Skeletal muscle satellite cell (primary cell): ENCODE measurements around the gene SNTG2. TPM values are rescaled to one million over a fixed set of nuclear protein-coding genes. Genes with fewer than 3 reads are reported as not detected.
A peak's percentile ranks its signal among the peaks of the same experiment; 100 is the strongest.
"Not testable (repeated sequence)": the region's sequence is repeated elsewhere in the genome, so short reads cannot be mapped to it uniquely, and the experiment has no call there.

Source experiments
- H3K27me3 ChIP-seq: 2 replicates; pipeline ENCODE4 v1.7.0; 2013; ENCODE audit warnings: low read length; ENCODE audit not compliant: control insufficient read depth, insufficient read depth
- H3K36me3 ChIP-seq: 2 replicates; pipeline ENCODE4 v1.7.0; 2013; ENCODE audit warnings: mild to moderate bottlenecking, control low read depth, low read length; ENCODE audit not compliant: insufficient read depth
- H3K4me1 ChIP-seq: 2 replicates; pipeline ENCODE4 v1.7.0; 2013; ENCODE audit warnings: low read length; ENCODE audit not compliant: control insufficient read depth, insufficient read depth
- H3K4me2 ChIP-seq: 2 replicates; pipeline ENCODE4 v1.7.0; 2013; ENCODE audit warnings: mild to moderate bottlenecking, low read length
- H3K4me3 ChIP-seq: 2 replicates; pipeline ENCODE4 v1.7.0; 2013; ENCODE audit warnings: low read length
- H3K9ac ChIP-seq: 2 replicates; pipeline ENCODE4 v1.7.0; 2013; ENCODE audit warnings: mild to moderate bottlenecking, low read depth, low read length, moderate library complexity
- H3K9me3 ChIP-seq: replicated peaks from 2 replicates; pipeline ENCODE4 v1.7.0; 2013; ENCODE audit warnings: mild to moderate bottlenecking, control low read depth, low read length
- total RNA-seq: library from RNA; depleted of rRNA; stranded (reverse); fragments of >200 nt; gene quantifications from 2 replicates; pipeline ENCODE4 v1.2.3, GENCODE V29; 2012; rRNA removed

The SNTG2 gene
- total RNA-seq = not detected in 2 replicates

DNA sequence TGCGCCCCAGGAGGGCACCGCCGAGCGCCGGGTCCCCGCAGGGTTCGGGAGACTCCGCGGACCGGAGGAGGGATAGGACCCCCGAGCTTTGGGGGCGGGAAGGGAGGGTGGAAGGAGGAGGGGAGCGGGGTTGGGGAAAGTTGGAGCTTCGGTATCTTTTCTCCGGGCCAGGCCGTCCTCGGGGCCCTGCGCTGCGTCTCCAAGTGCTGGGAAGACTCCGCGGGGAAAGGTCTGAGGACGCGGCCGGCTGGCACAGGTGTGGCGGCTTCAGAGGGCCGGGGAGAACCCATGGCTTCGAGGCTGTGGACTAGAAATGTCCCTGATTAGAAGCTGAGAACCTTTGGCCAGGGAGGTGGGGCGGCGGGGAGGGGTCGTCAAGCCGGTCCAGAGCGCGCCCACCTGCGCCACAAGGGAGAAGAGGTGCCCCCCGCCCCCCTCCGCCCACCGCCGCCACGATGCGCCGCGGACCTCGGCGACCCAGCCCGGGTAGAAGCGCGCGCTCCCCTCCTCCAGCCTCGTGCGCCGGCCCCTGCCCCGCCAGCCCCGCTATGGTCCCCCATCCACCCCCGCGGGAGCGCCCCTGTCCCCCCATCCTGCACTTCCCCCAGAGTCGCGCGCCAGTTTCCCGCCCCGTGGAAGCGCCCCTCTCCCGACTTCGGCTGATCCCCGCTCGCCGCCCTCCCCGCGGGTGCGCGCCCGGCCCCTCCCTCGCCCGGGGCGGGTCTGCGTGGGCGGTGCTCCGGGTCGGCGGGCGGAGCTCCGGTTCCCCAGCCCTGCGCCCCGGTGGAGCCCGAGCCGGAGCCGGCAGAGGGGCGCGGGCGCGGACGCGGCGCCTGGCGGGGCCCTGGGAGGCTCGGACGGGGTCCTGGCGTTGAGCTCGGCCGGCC lies at the start of gene SNTG2:
Gene SNTG2, plus strand, starts transcription at position 770 of the 887 bp plus-strand sequence. CDS start 148 bp downstream, outside the sequence.
- no peak within 1 kb of the TSS for H3K9ac ChIP-seq
- no peaks in the 10 kb centered on the region for H3K9me3 ChIP-seq
- peak within 1 kb of the TSS; percentile 68 for H3K4me2 ChIP-seq
- H3K4me1 ChIP-seq = no peaks in the 10 kb centered on the region
- H3K36me3 ChIP-seq = no peaks in the 10 kb centered on the region
- peak within 1 kb of the TSS; percentile 56 for H3K4me3 ChIP-seq
- peaks cover 34% of the 10 kb centered on the region for H3K27me3 ChIP-seq

DNA sequence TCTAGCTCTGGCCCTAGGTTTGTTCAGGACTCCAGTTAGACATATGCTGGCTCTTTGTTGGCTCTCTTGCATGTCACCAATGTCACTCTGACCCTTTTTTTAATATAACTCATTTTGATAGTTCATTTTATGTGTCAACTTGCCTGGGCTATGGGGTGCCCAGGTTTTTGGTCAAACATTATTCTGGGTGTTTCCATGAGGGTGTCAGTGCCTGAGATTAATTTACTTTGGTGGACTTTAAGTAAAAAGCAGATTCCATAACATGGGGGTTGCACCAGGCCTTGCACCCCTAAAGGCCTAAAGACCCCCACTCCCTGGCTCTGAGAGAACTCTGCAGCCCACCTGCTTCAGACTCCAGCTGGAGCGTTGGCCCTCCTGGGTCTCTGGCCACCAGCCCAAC lies 48.1 kb upstream of the SNTG2 start:
- Histone ChIP-seq H3K27me3 (no peaks in the 10 kb centered on the region), H3K9ac (no peak overlapping the region), H3K4me3 (no peak overlapping the region), H3K4me1 (no peaks in the 10 kb centered on the region), H3K9me3 (peaks cover 3% of the 10 kb centered on the region), H3K36me3 (no peaks in the 10 kb centered on the region), H3K4me2 (no peak overlapping the region)

DNA sequence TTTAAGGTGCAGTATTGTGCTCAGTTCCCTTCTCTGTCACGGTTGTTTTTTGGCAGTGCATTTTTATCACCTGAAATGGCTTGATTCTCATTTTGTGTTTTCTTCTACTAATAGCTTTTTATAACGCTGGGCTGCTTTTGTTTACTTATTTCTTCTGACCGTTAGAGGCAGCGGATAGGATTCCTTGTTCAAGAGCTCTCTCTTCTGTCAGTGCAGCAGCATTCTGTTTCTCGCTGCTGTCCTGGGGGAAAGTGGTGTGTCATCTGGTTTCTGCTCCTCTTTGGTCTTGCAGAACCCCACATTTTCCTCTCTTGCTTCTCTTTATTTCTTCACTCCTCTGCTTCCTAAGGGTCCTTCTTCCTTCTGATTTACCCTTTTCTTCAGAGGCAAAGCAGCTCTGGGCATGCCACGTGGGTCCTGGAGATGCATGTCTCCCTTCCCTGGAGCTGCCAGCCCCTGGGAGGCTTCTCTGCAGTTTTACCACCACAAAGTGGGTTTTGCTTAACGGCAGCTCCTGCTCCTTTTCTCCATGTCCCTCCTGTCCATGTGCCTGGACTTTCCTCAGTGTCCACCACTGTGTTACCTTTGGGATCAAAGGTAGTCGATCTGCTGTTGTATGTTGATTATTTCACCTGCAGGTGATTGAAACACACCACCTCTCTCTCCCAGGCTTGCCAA lies 47.3 kb upstream of the SNTG2 start:
- Histone ChIP-seq H3K9me3 (peaks cover 3% of the 10 kb centered on the region), H3K27me3 (no peaks in the 10 kb centered on the region)

DNA sequence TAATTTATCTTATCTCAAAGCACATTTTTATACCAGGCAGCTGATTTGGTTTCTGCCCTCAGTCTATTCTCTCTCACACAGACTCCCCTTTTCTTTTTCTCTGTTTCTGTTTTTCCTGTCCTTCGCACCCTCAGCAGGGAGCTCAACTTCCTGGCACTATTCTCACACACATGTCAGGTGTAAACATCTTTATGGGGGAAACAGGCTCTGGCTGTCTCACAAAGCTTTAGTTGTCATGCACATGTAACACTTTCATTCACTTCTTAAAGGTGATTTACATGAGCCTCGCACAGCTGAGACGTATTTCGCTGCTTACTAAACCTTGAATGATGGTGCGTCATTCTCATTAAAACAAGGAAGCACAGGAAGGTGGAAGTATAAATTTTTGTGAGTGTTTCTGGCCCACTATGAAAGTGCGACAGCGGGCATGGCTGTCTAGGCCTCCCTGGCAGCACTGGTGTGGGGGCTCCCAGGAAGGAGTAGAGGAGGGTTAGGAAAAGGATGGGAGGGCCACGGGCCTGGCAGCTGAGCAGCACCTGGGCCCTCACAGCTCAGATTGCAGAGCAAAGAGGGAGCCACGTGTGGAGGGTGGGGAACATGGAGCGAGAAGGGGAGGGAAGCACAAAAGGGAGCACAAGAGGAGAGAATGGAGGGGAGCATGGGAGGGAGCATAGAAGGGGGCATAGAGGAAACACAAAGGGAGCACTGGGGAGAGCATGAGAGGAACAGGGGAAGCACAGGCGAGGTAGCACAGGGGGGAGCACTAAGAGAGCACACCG lies 46.2 kb upstream of the SNTG2 start:
- Histone ChIP-seq H3K4me1 (no peaks in the 10 kb centered on the region), H3K4me3 (no peak overlapping the region), H3K9me3 (peaks cover 3% of the 10 kb centered on the region), H3K9ac (no peak overlapping the region), H3K4me2 (no peak overlapping the region), H3K36me3 (no peaks in the 10 kb centered on the region), H3K27me3 (no peaks in the 10 kb centered on the region)

More for the DNA sequence above, 47.3 kb upstream of the SNTG2 start:
- H3K9ac ChIP-seq = no peak overlapping the region
- no peaks in the 10 kb centered on the region for H3K36me3 ChIP-seq
- H3K4me1 ChIP-seq = no peaks in the 10 kb centered on the region
- no peak overlapping the region for H3K4me3 ChIP-seq
- no peak overlapping the region for H3K4me2 ChIP-seq

DNA sequence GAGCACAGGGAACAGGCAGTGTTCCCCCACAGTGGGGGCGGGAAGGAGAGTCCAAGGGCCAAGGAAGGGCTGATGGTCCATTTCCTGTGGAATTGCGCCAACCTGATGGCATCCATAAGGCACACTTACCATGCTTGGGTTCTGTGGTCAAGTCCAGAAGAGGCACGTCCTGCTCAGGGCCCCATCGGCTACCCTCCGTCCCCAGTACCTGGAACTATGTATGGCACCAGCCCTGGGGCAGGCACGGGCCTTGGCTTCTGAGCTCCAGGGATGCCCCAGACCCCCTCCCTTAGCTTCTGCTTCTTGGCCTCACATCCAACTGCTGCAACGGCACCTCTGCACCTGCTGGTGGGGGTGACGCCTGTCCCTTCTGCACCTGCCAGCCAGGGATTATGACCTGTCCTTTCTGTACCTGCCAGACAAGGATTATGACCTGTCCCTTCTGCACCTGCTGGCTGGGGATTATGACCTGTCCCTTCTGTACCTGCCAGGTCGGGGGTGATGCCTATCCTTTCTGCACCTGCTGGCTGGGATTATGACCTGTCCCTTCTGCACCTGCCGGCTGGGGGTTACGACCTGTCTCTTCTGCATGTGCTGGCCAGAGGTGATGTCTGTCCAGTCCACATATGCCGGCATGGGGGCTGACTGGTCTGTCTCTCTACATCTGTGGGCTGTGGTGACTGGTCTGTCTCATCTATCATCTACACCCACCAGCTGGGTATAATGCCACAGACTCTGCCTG lies 45.4 kb upstream of the SNTG2 start:
- peaks cover 3% of the 10 kb centered on the region for H3K9me3 ChIP-seq

DNA sequence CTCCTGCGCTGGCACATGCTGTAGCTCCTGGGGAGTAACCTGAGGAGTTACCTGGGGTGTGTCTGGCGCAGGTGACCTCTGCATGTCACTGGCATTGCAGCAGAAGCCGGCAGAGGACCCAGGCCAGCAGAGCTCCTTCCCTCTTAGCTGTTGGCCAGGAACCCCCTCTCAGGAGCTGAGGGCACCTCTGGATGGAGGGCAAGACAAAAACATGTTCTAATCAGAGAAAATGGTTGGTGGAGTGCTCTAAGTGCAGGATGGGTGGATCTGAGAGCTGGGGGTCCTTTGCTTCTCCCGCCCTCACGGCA lies 44.9 kb upstream of the SNTG2 start:
- H3K4me2 ChIP-seq = no peak overlapping the region
- no peak overlapping the region for H3K4me3 ChIP-seq
- peaks cover 7% of the 10 kb centered on the region for H3K9me3 ChIP-seq
- H3K27me3 ChIP-seq = no peaks in the 10 kb centered on the region
- no peaks in the 10 kb centered on the region for H3K4me1 ChIP-seq
- no peak overlapping the region for H3K9ac ChIP-seq
- H3K36me3 ChIP-seq = no peaks in the 10 kb centered on the region

More for the DNA sequence above, 45.4 kb upstream of the SNTG2 start:
- Histone ChIP-seq H3K9ac (no peak overlapping the region), H3K4me2 (no peak overlapping the region), H3K4me1 (no peaks in the 10 kb centered on the region), H3K36me3 (no peaks in the 10 kb centered on the region), H3K4me3 (no peak overlapping the region), H3K27me3 (no peaks in the 10 kb centered on the region)

DNA sequence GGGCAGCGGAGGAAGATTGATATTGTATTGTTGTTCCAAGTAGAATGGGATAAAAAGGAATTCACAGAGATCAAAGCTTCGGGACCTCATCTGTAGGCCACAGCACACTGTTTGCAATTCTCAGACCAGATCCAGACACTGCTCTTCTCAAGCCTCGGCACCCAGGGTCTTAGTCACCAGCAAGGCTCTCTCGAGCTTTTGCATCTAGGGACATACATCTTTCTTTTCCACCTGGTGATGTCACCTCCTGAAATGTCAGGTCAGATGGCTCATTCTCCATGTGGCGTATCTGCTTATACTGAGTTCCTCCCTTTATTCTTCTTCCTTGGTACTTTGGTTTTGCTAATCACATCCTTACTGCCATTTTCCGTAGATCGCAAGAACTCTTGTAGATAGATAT lies 42.9 kb upstream of the SNTG2 start:
- H3K4me3 ChIP-seq = no peak overlapping the region
- H3K27me3 ChIP-seq = no peaks in the 10 kb centered on the region
- H3K9ac ChIP-seq = no peak overlapping the region
- H3K4me2 ChIP-seq = no peak overlapping the region
- no peaks in the 10 kb centered on the region for H3K4me1 ChIP-seq
- H3K36me3 ChIP-seq = no peaks in the 10 kb centered on the region
- H3K9me3 ChIP-seq = peaks cover 10% of the 10 kb centered on the region

DNA sequence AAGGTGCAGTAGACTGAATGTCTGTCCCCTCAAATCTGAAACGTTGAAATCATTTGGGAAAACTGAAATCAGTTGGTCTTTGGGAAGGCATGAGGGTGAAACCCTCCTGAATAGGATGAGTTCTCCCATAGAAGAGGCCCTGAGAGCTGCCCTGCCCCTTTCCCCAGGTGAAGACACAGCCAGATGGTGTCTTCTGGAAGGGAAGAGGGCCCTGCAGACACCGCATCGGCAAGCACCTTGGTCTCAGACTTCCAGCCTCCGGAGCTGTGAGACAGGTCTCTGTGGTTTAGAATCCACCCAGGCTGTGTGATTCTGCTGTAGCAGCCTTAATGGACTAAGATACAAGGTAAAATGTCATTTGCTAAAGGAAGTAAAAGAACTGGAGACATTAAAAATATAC lies 42.1 kb upstream of the SNTG2 start:
- Histone ChIP-seq H3K9me3 (peaks cover 10% of the 10 kb centered on the region), H3K9ac (no peak overlapping the region), H3K4me1 (no peaks in the 10 kb centered on the region), H3K4me3 (no peak overlapping the region), H3K36me3 (no peaks in the 10 kb centered on the region), H3K27me3 (no peaks in the 10 kb centered on the region), H3K4me2 (no peak overlapping the region)

DNA sequence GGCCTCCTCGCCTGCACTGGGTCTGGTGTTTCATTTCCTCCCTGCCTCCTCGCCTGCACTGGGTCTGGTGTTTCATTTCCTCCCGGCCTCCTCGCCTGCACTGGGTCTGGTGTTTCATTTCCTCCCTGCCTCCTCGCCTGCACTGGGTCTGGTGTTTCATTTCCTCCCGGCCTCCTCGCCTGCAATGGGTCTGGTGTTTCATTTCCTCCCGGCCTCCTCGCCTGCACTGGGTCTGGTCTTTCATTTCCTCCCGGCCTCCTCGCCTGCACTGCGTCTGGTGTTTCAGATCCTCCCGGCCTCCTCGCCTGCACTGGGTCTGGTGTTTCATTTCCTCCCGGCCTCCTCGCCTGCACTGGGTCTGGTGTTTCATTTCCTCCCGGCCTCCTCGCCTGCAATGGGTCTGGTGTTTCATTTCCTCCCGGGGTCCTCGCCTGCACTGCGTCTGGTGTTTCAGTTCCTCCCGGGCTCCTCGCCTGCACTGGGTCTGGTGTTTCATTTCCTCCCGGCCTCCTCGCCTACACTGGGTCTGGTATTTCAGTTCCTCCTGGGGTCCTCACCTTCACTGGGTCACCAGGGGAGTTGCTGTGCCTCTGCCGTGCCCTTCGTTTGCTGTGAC lies 40.8 kb upstream of the SNTG2 start:
- peaks cover 10% of the 10 kb centered on the region for H3K9me3 ChIP-seq
- H3K9ac ChIP-seq, H3K36me3 ChIP-seq, H3K27me3 ChIP-seq, H3K4me3 ChIP-seq, H3K4me2 ChIP-seq, H3K4me1 ChIP-seq: not testable (repeated sequence)

DNA sequence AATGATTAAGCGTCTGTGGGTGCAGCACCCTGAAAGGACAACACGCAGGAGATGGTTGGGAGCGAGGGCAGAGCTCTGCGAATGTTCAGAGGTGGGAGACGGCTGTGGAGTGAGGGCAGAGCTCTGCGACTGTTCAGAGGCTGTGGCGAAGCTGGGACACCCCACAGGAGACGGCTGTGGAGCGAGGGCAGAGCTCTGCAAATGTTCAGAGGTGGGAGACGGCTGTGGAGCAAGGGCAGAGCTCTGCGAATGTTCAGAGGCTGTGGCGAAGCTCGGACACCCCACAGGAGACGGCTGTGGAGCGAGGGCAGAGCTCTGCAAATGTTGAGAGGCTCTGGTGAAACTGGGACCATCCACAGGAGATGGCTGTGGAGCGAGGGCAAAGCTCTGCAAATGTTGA lies 40.0 kb upstream of the SNTG2 start:
- Histone ChIP-seq H3K4me2 (no peak overlapping the region), H3K9me3 (peaks cover 7% of the 10 kb centered on the region), H3K27me3 (no peaks in the 10 kb centered on the region), H3K36me3 (no peaks in the 10 kb centered on the region), H3K9ac (no peak overlapping the region), H3K4me1 (no peaks in the 10 kb centered on the region), H3K4me3 (no peak overlapping the region)
